ENCODE results near the gene GNG12. TPM values are rescaled to one million over a fixed set of nuclear protein-coding genes. Genes with fewer than 3 reads are reported as not detected.

Gene GNG12
- total RNA-seq, 1 experiment from 2014 or later = 12.5 TPM

DNA sequence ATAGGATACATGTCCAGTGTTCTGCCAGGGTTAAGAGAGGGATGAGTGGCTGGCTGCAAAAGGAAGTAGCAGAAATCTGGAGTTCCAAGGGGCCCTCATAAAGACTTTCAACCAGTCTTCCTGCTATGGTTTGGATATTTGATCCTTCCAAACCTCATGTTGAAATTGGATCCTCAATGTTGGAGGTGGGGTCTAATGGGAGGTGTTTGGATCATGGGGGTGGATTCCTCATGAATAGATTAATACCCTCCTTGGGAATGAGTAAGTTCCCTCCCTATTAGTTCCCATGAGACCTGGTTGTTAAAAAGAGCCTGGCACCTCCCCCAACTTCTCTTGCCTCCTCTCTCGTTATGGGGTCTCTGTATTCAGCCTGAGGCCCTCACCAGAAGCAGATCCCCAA lies 10.1 kb upstream of the GNG12 start:
- no peak for DNase-seq
- no peak overlapping the region for H3K4me3 ChIP-seq (ENCODE audit: low read depth, low read length)
- H3K4me1 ChIP-seq = no peaks in the 10 kb centered on the region
- Mint-ChIP-seq H3K27me3 (ENCODE audit: insufficient read depth, unreplicated experiment) (no peaks in the 10 kb centered on the region), H3K4me3 (ENCODE audit: unreplicated experiment) (no peak overlapping the region), H3K9me3 (ENCODE audit: unreplicated experiment) (no peaks in the 10 kb centered on the region), H3K36me3 (ENCODE audit: insufficient read depth, unreplicated experiment) (no peaks in the 10 kb centered on the region), H3K27ac (ENCODE audit: unreplicated experiment) (no peak overlapping the region), H3K4me1 (ENCODE audit: low read depth, unreplicated experiment) (no peaks in the 10 kb centered on the region)
- ChIA-PET CTCF (no interaction called here), POLR2A (no interaction called here)
- H3K9me3 ChIP-seq = no peaks in the 10 kb centered on the region
- BruUV-seq (replicated peaks) = no TSS peak
- no peaks in the 10 kb centered on the region for H3K27me3 ChIP-seq (replicated peaks; ENCODE audit: control insufficient read depth, insufficient read depth, low read length)
- TF ChIP-seq, protein P1, sequence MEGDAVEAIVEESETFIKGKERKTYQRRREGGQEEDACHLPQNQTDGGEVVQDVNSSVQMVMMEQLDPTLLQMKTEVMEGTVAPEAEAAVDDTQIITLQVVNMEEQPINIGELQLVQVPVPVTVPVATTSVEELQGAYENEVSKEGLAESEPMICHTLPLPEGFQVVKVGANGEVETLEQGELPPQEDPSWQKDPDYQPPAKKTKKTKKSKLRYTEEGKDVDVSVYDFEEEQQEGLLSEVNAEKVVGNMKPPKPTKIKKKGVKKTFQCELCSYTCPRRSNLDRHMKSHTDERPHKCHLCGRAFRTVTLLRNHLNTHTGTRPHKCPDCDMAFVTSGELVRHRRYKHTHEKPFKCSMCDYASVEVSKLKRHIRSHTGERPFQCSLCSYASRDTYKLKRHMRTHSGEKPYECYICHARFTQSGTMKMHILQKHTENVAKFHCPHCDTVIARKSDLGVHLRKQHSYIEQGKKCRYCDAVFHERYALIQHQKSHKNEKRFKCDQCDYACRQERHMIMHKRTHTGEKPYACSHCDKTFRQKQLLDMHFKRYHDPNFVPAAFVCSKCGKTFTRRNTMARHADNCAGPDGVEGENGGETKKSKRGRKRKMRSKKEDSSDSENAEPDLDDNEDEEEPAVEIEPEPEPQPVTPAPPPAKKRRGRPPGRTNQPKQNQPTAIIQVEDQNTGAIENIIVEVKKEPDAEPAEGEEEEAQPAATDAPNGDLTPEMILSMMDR (IDR thresholded peaks at IDR 0.05; ENCODE audit: insufficient read depth in 1 of 2, low read depth in 1 of 2, low read length in 1 of 2, severe bottlenecking in 1 of 2, unreplicated experiment in 1 of 2) = no peak
- H3K36me3 ChIP-seq (ENCODE audit: control insufficient read depth, insufficient read depth, low read length) = no peaks in the 10 kb centered on the region
- intact Hi-C loops (cut with micrococcal nuclease; ENCODE audit: unreplicated experiment) = no loop called here

DNA sequence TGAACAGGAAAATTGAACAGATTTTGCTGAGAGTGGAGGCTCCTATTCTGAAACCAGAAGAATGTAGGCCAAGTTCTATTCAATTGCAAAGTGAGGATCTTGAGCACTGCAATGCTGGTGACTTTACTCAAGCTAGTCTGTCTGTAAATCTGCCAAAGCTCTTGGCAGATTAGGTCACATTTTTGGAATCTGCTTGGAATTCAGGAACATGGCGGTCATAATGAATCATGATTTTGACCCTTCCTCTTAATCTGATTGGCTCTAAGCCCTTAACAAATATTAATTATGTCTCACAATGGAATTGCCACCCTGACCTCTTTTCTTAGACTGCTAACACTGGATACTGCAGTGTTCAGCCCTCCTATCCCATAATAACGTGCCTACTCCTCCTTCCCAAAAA lies 7.2 kb upstream of the GNG12 start:
- Mint-ChIP-seq H3K36me3 (ENCODE audit: insufficient read depth, unreplicated experiment) (no peaks in the 10 kb centered on the region), H3K4me1 (ENCODE audit: low read depth, unreplicated experiment) (no peaks in the 10 kb centered on the region), H3K4me3 (ENCODE audit: unreplicated experiment) (no peak overlapping the region), H3K27ac (ENCODE audit: unreplicated experiment) (no peak overlapping the region), H3K9me3 (ENCODE audit: unreplicated experiment) (no peaks in the 10 kb centered on the region), H3K27me3 (ENCODE audit: insufficient read depth, unreplicated experiment) (no peaks in the 10 kb centered on the region)
- H3K4me3 ChIP-seq (ENCODE audit: low read depth, low read length) = no peak overlapping the region
- no peak for DNase-seq
- BruUV-seq (replicated peaks) = no TSS peak
- no peaks in the 10 kb centered on the region for H3K4me1 ChIP-seq
- H3K36me3 ChIP-seq (ENCODE audit: control insufficient read depth, insufficient read depth, low read length) = no peaks in the 10 kb centered on the region
- no peaks in the 10 kb centered on the region for H3K27me3 ChIP-seq (replicated peaks; ENCODE audit: control insufficient read depth, insufficient read depth, low read length)
- TF ChIP-seq, protein P1 (IDR thresholded peaks at IDR 0.05; ENCODE audit: insufficient read depth in 1 of 2, low read depth in 1 of 2, low read length in 1 of 2, severe bottlenecking in 1 of 2, unreplicated experiment in 1 of 2) = no peak
- no peaks in the 10 kb centered on the region for H3K9me3 ChIP-seq
- ChIA-PET CTCF (interaction anchor here (0.6 kb wide), 1 partner anchor 248 kb away, joined by 3 read pairs; no protein-coding TSS in a partner anchor), POLR2A (no interaction called here)
- intact Hi-C loops (cut with micrococcal nuclease; ENCODE audit: unreplicated experiment) = no loop called here

DNA sequence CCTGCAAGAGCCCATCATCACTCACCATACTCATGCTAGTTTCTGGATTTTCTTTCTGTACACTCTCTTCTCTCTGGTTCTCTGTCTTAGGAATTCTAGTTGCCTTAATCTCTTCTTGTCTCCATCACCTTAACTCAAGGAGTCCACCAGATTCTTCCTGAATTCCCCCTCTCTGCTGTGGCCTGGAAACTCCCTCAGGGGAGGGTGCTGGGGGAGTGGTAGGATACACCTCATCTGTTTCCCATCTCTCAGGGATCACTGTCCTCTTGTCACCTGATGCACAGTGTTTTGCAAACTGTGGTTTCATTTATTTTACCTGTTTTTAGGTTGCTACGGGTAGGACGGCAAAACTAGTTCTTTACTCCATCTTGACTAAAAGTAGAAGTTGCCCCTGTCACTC lies 6.6 kb upstream of the GNG12 start:
- Histone ChIP-seq H3K4me3 (ENCODE audit: low read depth, low read length) (no peak overlapping the region), H3K9me3 (no peaks in the 10 kb centered on the region), H3K36me3 (ENCODE audit: control insufficient read depth, insufficient read depth, low read length) (no peaks in the 10 kb centered on the region), H3K4me1 (no peaks in the 10 kb centered on the region), H3K27me3 (replicated peaks; ENCODE audit: control insufficient read depth, insufficient read depth, low read length) (no peaks in the 10 kb centered on the region)
- CTCF ChIA-PET = interaction anchor here (0.6 kb wide), 1 partner anchor 247 kb away, joined by 3 read pairs; no protein-coding TSS in a partner anchor
- Mint-ChIP-seq H3K4me3 (ENCODE audit: unreplicated experiment) (no peak overlapping the region), H3K9me3 (ENCODE audit: unreplicated experiment) (no peaks in the 10 kb centered on the region), H3K36me3 (ENCODE audit: insufficient read depth, unreplicated experiment) (no peaks in the 10 kb centered on the region), H3K27ac (ENCODE audit: unreplicated experiment) (no peak overlapping the region), H3K27me3 (ENCODE audit: insufficient read depth, unreplicated experiment) (no peaks in the 10 kb centered on the region), H3K4me1 (ENCODE audit: low read depth, unreplicated experiment) (no peaks in the 10 kb centered on the region)
- BruUV-seq (replicated peaks) = no TSS peak
- intact Hi-C loops (cut with micrococcal nuclease; ENCODE audit: unreplicated experiment) = no loop called here
- POLR2A ChIA-PET = no interaction called here
- no peak for DNase-seq
- TF ChIP-seq, protein P1 (IDR thresholded peaks at IDR 0.05; ENCODE audit: insufficient read depth in 1 of 2, low read depth in 1 of 2, low read length in 1 of 2, severe bottlenecking in 1 of 2, unreplicated experiment in 1 of 2) = no peak
